Activated CD4-positive, alpha-beta T cell treated with anti-CD3 and anti-CD28 coated beads, Interleukin-2, amount 50 U/mL, for 1 hour (primary cell): Measurements from ENCODE around the gene SLC16A12.

Source experiments
- DNase-seq: peaks from one replicate; pipeline ENCODE4 v3.0.0-alpha.2; 2020

Gene SLC16A12

GRCh38 chr10:89535171-89536012 is at the start of gene SLC16A12:
Gene SLC16A12 (minus strand): TSS chr10:89535594. CDS start chr10:89462578, 73,016 bp downstream.
- DNase-seq, result no peak

- DNase-seq, result no peak
These were observed 46.6 kb upstream of the SLC16A12 start for GRCh38 chr10:89582022-89582421.

- no peak for DNase-seq
These were observed 44.8 kb upstream of the SLC16A12 start for GRCh38 chr10:89580243-89580642.

GRCh38 chr10:89576696-89577095 is 41.3 kb upstream of the SLC16A12 start:
- no peak for DNase-seq

GRCh38 chr10:89576022-89576421 is 40.6 kb upstream of the SLC16A12 start:
- DNase-seq, result no peak

GRCh38 chr10:89575031-89575430 is 39.6 kb upstream of the SLC16A12 start:
- DNase-seq, result no peak

- no peak for DNase-seq
These were observed 39.0 kb upstream of the SLC16A12 start for GRCh38 chr10:89574368-89574767.

- DNase-seq, result no peak
These were observed 32.3 kb upstream of the SLC16A12 start for GRCh38 chr10:89567576-89568245.

GRCh38 chr10:89566992-89567391 is 31.6 kb upstream of the SLC16A12 start:
- no peak for DNase-seq

GRCh38 chr10:89566095-89566950 is 30.9 kb upstream of the SLC16A12 start:
- DNase-seq, result no peak

- no peak for DNase-seq
These were observed 29.8 kb upstream of the SLC16A12 start for GRCh38 chr10:89565180-89565579.

GRCh38 chr10:89563861-89564478 is 28.6 kb upstream of the SLC16A12 start:
- no peak for DNase-seq

- DNase-seq, result no peak
These were observed 27.9 kb upstream of the SLC16A12 start for GRCh38 chr10:89563311-89563710.

- no peak for DNase-seq
These were observed 21.2 kb upstream of the SLC16A12 start for GRCh38 chr10:89556600-89556999.

GRCh38 chr10:89555688-89556445 is 20.5 kb upstream of the SLC16A12 start:
- DNase-seq, result no peak

GRCh38 chr10:89554433-89554832 is 19.0 kb upstream of the SLC16A12 start:
- DNase-seq, result no peak

- DNase-seq, result no peak
These were observed 17.8 kb upstream of the SLC16A12 start for GRCh38 chr10:89553064-89553734.

- DNase-seq, result no peak
These were observed 16.8 kb upstream of the SLC16A12 start for GRCh38 chr10:89552213-89552612.

- DNase-seq, result no peak
These were observed 15.1 kb upstream of the SLC16A12 start for GRCh38 chr10:89550509-89550908.

- no peak for DNase-seq
These were observed 14.1 kb upstream of the SLC16A12 start for GRCh38 chr10:89549510-89549909.

GRCh38 chr10:89548673-89549072 is 13.3 kb upstream of the SLC16A12 start:
- no peak for DNase-seq
